ENCODE measurements around the gene AKAP12.

AKAP12 gene

GRCh38 chr6:151276112-151276740, 36.5 kb downstream of the AKAP12 start:
- no peak for FAIRE-seq
- no peak for DNase-seq (ENCODE audit: extremely low spot score, insufficient read length, low read depth)

GRCh38 chr6:151279891-151280290, 40.1 kb downstream of the AKAP12 start:
- DNase-seq (ENCODE audit: extremely low spot score, insufficient read length, low read depth) (no peak), FAIRE-seq (no peak)

- DNase-seq (ENCODE audit: extremely low spot score, insufficient read length, low read depth) (no peak), FAIRE-seq (no peak)
Observed at GRCh38 chr6:151280859-151281258, 41.1 kb downstream of the AKAP12 start.

DNA sequence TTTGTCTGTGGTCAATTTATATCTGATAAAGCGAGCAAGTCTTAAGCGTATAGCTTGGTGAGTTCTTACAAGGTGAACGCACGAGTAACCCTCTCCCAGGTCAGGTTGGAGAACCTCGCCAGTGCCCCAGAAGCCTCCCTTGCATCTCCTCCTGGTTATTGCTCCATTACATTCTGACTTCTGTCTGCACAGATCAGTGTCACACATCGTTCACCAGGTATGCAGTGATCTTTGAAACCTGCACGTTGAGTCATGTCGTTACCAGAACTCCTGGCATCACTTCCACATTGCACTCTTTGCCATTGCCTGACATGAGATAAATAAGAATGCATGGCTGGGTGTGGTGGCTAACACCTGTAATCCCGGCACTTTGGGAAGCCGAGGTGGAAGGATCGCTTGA, 44.2 kb downstream of the AKAP12 start:
- DNase-seq (ENCODE audit: extremely low spot score, insufficient read length, low read depth) (no peak), FAIRE-seq (no peak)

DNA sequence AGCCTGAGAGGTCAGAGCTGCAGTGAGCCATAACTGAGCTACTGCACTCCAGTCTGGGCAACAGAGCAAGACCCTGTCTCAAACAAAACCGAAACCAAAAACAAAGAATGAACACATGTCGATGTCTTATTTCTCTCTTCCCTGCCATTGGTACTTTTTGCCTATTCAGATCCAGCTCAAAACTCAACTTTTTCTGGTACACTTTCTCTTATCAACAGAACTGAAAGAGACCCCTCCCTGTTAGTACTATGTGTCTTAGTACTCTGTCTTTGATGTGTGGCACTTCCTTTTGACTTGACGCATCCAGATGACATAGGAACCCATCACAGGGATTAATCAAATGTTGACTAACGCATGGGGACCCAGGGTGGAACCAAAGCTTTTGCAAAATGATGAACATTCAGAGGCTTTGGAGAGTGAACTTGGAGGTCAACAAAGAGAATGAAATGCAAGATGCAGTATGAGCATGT, 44.8 kb downstream of the AKAP12 start:
- FAIRE-seq (no peak), DNase-seq (ENCODE audit: extremely low spot score, insufficient read length, low read depth) (peak; percentile 11)

GRCh38 chr6:151285122-151285521, 45.4 kb downstream of the AKAP12 start:
- DNase-seq (ENCODE audit: extremely low spot score, insufficient read length, low read depth), result no peak
- no peak for FAIRE-seq

DNA sequence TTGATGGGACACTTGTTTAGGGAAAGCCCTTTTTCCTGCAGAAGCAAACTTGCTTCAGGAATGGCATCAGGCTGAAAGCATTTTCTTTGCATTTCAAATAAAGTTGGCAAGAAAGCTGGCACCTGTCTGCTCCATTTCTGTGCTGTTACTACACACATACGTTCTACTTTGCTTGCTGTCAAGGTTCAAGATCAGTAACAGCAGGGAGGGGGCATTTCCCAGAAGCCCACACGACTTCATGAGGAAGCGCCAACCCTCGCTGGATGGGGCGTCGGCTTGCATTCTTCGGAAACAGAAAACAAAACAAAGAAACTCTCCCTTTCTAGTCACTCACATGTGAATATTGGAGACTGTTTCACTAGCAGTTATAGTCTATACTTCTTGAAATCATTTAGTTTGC, 46.4 kb downstream of the AKAP12 start:
- no peak for FAIRE-seq
- no peak for DNase-seq (ENCODE audit: extremely low spot score, insufficient read length, low read depth)

GRCh38 chr6:151288712-151289398, 49.1 kb downstream of the AKAP12 start:
- FAIRE-seq (no peak), DNase-seq (ENCODE audit: extremely low spot score, insufficient read length, low read depth) (no peak)

DNA sequence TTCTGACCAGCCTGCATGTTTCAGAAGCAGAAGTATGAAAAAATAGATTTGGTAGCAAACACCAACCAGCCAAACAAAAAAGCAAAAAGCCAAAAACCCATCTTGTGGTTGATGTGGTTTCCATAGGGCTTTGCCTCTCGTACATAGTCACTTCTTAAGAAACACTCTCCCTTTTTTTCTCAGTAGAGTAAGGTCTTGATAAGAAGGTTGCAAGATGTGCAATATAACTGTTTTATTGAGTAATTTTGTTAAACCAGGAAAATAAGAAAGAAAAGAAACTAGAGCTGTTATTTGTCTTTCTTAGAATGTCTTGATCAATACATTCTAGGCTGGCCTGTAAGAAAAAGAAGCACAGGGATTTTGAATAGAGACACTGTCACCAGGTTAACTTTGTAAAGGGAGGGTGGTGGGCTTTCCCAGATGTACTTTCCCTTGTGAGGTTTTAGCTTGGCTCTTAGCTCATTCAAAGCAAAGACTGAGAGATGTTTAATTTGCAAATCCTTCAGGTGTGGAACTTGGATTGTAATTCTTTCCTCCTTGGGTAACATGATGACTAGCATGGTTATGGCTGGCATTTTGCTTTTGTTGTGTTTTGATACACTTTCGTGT, 49.7 kb downstream of the AKAP12 start:
- FAIRE-seq, result no peak
- no peak for DNase-seq (ENCODE audit: extremely low spot score, insufficient read length, low read depth)

DNA sequence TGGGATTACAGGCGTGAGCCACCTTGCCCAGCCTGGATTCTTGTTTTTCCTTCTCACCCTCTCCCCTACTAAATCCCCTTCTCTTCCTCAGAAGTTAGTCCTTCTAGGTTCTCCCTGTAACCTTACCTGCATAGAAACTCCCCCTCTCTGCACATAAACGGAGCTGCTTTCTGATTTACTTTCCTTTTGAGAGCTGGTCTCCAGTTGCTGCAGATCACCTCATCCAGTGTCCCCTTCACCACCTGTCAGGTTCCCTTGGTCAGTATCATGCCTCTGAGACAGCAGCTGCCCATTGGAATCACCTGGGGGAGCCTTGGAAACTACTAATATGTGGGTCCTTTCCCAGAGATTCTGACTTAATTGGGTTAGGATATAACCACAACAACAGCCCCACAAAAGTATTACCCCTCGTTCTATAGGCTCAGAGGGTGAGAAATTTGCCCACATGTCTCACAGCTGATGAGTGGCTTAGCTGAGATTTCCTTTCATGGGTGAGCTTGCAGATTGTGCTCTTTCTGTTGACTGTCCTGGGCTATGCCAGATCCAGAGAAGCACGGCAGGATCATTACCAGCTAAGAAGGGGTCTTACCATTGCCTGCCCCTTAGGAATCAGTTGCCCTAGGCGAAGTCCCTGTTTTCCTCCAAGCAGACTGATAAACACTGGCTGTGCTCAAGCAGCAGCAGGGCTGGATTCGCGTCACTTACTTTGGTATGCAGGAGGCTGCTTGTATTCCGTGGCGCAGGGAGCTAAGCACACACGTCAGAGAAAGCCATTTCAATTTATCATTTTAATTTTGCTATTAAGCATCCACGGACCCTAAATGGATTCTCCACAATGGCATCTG, 51.3 kb downstream of the AKAP12 start:
- DNase-seq (ENCODE audit: extremely low spot score, insufficient read length, low read depth) (no peak), FAIRE-seq (no peak)

- FAIRE-seq (no peak), DNase-seq (ENCODE audit: extremely low spot score, insufficient read length, low read depth) (no peak)
Observed at GRCh38 chr6:151291722-151292059, 51.9 kb downstream of the AKAP12 start.

DNA sequence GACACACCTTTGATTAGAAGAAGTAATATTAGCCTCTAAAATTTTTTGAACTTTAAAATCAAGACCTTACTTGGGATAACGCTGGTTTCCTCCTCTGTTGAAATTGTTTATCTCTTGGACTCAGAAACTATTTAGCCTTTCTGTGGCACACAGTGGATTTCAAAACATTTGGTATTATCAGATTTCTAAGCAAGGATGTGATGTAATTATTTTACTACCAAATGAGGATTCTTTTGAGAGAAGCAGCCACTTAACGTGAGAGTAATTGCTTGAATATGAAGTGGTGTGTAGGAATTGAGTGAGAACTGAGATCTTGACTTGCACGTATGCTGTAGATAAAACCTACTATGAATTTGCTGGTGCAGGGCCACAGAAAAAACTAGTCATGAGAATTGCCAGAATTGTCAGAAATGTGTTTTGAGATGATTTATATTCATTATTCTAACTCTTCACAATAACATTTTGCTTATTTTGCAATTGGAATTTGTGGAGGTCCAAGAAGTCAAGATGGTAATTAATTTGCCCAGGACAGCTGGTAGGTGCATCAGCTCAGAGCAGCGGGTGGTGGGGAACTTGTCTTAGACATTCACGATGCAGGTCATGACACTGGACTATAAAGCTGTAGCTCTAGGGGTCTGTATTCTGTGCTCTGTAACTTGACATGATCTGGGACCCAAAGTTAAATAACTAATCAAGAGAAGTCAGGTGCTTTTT, 53.4 kb downstream of the AKAP12 start:
- FAIRE-seq (no peak), DNase-seq (ENCODE audit: extremely low spot score, insufficient read length, low read depth) (no peak)

GRCh38 chr6:151293688-151294016, 53.9 kb downstream of the AKAP12 start:
- no peak for FAIRE-seq
- no peak for DNase-seq (ENCODE audit: extremely low spot score, insufficient read length, low read depth)

DNA sequence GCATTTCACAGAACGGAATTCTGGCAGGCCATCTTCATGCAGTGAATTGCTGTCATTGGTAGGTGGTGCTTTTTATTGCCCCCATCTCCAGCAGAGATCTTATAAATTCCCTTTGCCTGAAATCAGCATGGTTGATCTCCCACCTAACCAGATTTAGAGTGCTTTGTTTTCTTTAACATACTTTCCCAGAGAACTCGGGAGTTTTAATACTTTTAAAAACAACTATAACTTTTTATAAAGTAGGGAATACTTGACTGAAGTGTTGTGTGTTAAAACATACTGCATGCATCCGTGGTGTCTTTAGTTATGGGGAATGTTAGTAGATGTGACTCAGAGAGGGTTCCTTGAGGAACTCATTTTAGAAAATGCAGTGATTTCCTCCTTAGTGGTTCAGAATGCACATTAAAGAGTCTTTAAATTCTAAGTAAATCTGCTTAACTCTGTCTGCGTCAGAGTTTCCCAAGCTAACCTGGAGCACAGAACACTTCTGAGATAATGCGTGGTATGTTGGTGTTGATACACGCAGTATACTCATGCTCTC, 54.9 kb downstream of the AKAP12 start:
- no peak for FAIRE-seq
- DNase-seq (ENCODE audit: extremely low spot score, insufficient read length, low read depth), result no peak

DNA sequence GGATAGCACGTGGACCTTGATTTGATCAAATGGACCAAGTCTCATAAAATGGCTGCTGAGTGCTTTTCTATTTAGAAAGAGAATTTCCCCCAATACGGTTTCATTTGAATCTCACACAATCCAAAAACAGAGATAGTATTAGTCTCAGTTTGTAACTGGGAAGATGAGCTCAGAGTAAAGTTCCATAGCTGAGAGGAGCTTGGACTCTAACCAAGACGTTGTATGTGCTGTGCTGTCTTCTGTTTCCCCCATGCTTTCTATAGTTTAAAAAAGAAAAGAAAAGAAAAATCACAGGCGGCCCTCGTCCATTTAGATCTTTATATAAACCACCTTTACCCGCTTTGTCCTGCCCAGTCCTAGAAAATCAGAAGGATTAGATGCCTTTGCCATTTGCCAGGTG, 58.1 kb downstream of the AKAP12 start:
- DNase-seq (ENCODE audit: extremely low spot score, insufficient read length, low read depth) (no peak), FAIRE-seq (no peak)

GRCh38 chr6:151299011-151299410, 59.2 kb downstream of the AKAP12 start:
- FAIRE-seq (no peak), DNase-seq (ENCODE audit: extremely low spot score, insufficient read length, low read depth) (no peak)

- DNase-seq (ENCODE audit: extremely low spot score, insufficient read length, low read depth) (no peak), FAIRE-seq (no peak)
Observed at GRCh38 chr6:151300267-151300991, 60.7 kb downstream of the AKAP12 start.

DNA sequence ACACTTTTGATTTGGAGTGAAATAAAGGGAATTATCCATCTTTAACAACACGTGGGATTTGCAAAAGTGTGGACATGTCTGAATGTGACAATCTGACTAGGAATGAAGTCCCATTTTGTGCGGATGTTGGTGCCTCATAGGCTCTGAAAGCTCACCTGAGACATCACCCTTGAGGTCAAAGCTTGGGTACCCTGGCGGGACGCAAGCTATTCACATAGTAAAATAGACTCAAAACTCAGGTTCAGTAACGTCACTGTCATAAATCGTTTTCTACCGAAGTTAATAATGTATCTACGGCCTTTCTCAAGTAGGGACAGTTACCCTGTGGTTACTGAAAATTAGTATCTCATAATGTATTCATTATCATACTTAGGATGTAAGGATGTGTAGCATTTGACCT, 61.8 kb downstream of the AKAP12 start:
- no peak for DNase-seq (ENCODE audit: extremely low spot score, insufficient read length, low read depth)
- no peak for FAIRE-seq

GRCh38 chr6:151303231-151303630, 63.5 kb downstream of the AKAP12 start:
- FAIRE-seq, result no peak
- DNase-seq (ENCODE audit: extremely low spot score, insufficient read length, low read depth), result no peak

Measured in GM18507 (cell line).